Lower lobe of right lung (tissue), 2 donors: ENCODE data around the gene NTM. TPM values are rescaled to one million over a fixed set of nuclear protein-coding genes. Genes with fewer than 3 reads are reported as not detected.

Source experiments
- ATAC-seq, 2 donors: fragments of 200-7000 bp; cut with Tn5 transposase; one replicate each; pipeline ENCODE4 v1.9.1; 2020 to 2022; ENCODE audit warnings: mild to moderate bottlenecking in 2 of 2, moderate library complexity in 2 of 2
- DNase-seq: peaks from one replicate; pipeline ENCODE4 v3.0.0-alpha.2; 2020
- H3K27ac ChIP-seq: fragments of 200-600 bp; one replicate; pipeline ENCODE4 v1.8.0; 2022
- H3K27me3 ChIP-seq: fragments of 200-600 bp; one replicate; pipeline ENCODE4 v1.8.0; 2022; ENCODE audit warnings: low read depth
- H3K36me3 ChIP-seq: fragments of 200-600 bp; one replicate; pipeline ENCODE4 v1.8.0; 2022; ENCODE audit warnings: mild to moderate bottlenecking
- H3K4me1 ChIP-seq: fragments of 200-600 bp; one replicate; pipeline ENCODE4 v1.8.0; 2022
- H3K4me3 ChIP-seq: fragments of 200-600 bp; one replicate; pipeline ENCODE4 v1.8.0; 2022; ENCODE audit warnings: mild to moderate bottlenecking
- H3K9me3 ChIP-seq: fragments of 200-600 bp; one replicate; pipeline ENCODE4 v1.8.0; 2022
- intact Hi-C: fragments of 100-400 bp; cut with DNase I; formaldehyde crosslinking; loops from one replicate; pipeline ENCODE4 v1.11.0; 2022
- total RNA-seq: library from RNA; stranded (reverse); fragmentation: NEBNext Ultra II Directional; extraction: Animal tissue kit (Norgen Biotek cat#: 25700); gene quantifications from one replicate; pipeline ENCODE4 v1.2.1, GENCODE V29; 2021
- TF ChIP-seq, protein P1 (sequence below): fragments of 200-600 bp; IDR thresholded peaks from one replicate; pipeline ENCODE4 v1.8.0; 2022; ENCODE audit warnings: antibody characterized with exemption, mild to moderate bottlenecking
- donor health status: DM: no; HTN: yes; CAD: no; lungs with severe emphysema.

Gene NTM
- total RNA-seq, 1 donor from 2014 or later: 2.3 TPM

DNA sequence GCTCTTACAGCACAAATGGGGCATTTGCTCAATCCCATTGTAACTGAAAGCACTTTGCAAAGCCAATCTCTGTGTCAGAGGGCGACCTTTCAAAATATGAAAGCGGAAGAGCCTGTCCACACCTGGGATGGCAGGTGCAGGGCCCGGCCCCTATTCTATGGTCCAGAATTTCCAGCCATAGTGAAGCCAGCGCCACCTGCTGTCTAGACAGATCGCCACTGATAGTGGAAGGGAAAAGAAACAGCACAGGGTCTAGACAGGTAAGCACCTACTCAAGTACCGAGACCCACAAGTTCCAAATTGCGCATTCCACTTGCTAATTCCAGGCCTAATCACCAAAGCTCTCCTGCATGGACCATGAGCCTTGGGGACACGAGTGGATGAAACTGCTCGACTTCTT, 141.4 kb downstream of the NTM start:
- Histone ChIP-seq H3K36me3 (no peaks in the 10 kb centered on the region), H3K4me1 (no peaks in the 10 kb centered on the region), H3K4me3 (no peak overlapping the region), H3K9me3 (no peaks in the 10 kb centered on the region), H3K27ac (no peak overlapping the region), H3K27me3 (no peaks in the 10 kb centered on the region)
- TF ChIP-seq, protein P1, sequence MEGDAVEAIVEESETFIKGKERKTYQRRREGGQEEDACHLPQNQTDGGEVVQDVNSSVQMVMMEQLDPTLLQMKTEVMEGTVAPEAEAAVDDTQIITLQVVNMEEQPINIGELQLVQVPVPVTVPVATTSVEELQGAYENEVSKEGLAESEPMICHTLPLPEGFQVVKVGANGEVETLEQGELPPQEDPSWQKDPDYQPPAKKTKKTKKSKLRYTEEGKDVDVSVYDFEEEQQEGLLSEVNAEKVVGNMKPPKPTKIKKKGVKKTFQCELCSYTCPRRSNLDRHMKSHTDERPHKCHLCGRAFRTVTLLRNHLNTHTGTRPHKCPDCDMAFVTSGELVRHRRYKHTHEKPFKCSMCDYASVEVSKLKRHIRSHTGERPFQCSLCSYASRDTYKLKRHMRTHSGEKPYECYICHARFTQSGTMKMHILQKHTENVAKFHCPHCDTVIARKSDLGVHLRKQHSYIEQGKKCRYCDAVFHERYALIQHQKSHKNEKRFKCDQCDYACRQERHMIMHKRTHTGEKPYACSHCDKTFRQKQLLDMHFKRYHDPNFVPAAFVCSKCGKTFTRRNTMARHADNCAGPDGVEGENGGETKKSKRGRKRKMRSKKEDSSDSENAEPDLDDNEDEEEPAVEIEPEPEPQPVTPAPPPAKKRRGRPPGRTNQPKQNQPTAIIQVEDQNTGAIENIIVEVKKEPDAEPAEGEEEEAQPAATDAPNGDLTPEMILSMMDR: peak; percentile 49
- intact Hi-C loops: no loop called here
- no peak for DNase-seq
- ATAC-seq: peak; percentile 64 to 77

DNA sequence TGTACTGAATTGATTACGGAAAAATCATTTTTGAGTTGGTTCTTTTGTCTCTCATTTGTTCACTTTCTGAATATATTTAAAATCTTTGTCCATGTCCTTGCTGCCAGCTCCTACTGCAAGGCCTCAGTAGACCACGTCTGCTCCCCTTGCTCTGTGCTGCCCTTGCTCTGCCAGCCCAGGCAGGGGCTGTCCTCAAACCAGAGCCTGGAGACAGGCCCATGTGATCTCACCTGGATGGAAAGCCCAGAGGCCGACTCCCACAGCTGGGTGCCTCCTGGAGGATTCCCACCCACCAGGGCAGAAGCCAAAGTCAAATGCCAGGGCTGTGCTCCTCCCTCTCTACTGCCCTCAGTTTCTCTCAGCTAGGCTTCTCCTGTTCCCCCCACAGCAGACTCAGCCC, 141.8 kb downstream of the NTM start:
- Histone ChIP-seq H3K9me3 (no peaks in the 10 kb centered on the region), H3K4me1 (no peaks in the 10 kb centered on the region), H3K27me3 (no peaks in the 10 kb centered on the region), H3K36me3 (no peaks in the 10 kb centered on the region), H3K4me3 (no peak overlapping the region), H3K27ac (no peak overlapping the region)
- TF ChIP-seq, protein P1: no peak
- intact Hi-C loops: no loop called here
- no peak for ATAC-seq
- no peak for DNase-seq

DNA sequence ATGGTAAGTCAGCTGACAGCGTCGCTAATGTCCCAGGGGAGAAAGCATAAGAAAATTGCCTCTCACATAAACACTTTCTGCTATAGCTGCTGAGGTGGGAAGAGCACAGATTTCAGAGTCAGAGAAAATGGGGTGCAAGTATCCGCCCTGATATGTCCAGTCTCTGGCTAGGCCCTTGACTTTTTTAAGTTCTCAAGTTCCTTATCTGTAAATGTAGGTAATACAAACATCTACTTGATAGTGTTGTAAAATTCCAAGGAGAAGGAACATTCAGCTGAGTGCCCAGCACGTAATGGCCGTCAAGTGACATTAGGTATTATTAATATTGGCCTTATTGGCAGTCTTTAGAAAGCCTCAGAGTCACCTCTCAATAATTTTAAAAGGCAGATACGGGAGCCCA, 143.6 kb downstream of the NTM start:
- Histone ChIP-seq H3K9me3 (no peaks in the 10 kb centered on the region), H3K36me3 (no peaks in the 10 kb centered on the region), H3K27me3 (no peaks in the 10 kb centered on the region), H3K27ac (no peak overlapping the region), H3K4me1 (no peaks in the 10 kb centered on the region), H3K4me3 (no peak overlapping the region)
- intact Hi-C loops: no loop called here
- TF ChIP-seq, protein P1: no peak
- ATAC-seq (peak in 1 of 2 donors; percentile 68), DNase-seq (no peak)

DNA sequence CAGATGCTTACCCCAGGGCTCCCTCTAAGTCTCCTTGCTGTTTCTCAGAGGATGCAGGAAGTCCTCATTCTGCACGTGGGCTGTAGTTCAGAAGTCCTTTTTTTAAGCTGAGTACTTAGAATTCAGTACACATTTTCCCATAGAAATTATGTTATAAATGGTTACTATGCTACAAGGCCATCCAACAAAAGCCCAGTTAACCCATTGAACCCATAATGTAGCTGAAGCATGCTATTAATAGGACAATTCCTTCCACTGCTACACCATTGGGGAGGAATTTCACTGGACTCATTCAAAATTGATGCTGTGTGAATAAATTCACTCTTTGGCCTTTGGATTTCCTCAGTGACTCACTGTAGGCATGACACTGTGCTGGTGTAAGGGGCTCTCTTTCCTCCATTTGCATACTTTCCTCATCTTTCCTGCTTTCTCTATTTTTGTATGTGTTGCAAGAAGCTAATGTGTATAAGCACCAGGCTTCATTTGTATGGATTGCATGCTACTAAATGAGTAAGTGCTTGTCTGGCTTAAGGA, 148.0 kb downstream of the NTM start:
- no peak for DNase-seq
- no peaks in the 10 kb centered on the region for H3K4me1 ChIP-seq
- H3K27ac ChIP-seq: no peak overlapping the region
- H3K36me3 ChIP-seq: no peaks in the 10 kb centered on the region
- intact Hi-C loops: no loop called here
- H3K9me3 ChIP-seq: no peaks in the 10 kb centered on the region
- no peaks in the 10 kb centered on the region for H3K27me3 ChIP-seq
- TF ChIP-seq, protein P1: no peak
- no peak overlapping the region for H3K4me3 ChIP-seq
- ATAC-seq: no peak

DNA sequence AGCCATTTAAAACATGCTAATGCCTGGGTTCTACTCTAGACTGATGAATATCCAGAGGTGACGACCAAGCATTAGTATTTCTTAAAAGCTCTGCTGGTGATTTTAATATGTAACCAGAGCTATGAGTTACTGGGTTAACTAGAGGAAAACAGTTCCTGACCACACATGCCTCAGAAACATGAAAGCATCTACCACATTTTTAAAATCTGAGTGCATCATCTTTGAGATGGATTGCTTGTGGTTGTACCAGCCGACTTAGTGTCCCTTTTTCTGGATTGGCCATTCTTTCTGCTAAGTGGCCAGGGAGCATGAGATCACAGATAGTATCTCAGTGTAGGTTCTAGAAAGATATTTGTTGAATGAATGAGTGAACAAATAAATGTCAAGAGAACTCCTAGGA, 152.4 kb downstream of the NTM start:
- Histone ChIP-seq H3K27me3 (no peaks in the 10 kb centered on the region), H3K36me3 (no peaks in the 10 kb centered on the region), H3K4me3 (no peak overlapping the region), H3K4me1 (no peaks in the 10 kb centered on the region), H3K27ac (no peak overlapping the region), H3K9me3 (no peaks in the 10 kb centered on the region)
- no peak for DNase-seq
- ATAC-seq: no peak
- intact Hi-C loops: no loop called here
- TF ChIP-seq, protein P1: no peak

DNA sequence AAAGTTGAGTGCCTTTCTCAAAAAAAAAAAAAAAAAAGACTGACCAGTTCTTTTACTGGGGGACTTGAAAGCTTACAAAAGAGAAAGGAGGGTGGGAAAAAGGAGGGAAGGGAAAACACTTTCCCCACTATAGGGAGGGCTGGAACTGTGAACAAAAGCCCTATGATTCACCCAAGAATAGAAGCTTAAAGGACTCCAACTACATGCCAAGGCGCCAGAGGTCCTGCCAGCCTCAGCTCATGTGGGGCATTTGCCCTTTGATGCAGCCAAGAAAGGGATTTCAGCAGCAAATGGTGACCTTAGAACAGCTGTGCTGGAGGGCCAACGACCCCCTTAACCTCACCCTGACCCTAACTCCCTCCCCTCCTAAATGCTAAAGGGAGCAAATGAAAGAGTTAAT, 160.0 kb downstream of the NTM start:
- Histone ChIP-seq H3K36me3 (no peaks in the 10 kb centered on the region), H3K9me3 (no peaks in the 10 kb centered on the region), H3K4me1 (no peaks in the 10 kb centered on the region), H3K4me3 (no peak overlapping the region), H3K27ac (no peak overlapping the region), H3K27me3 (no peaks in the 10 kb centered on the region)
- DNase-seq: no peak
- intact Hi-C loops: no loop called here
- no peak for ATAC-seq
- TF ChIP-seq, protein P1: no peak
